ENCODE results near the gene RBKS. TPM values are rescaled to one million over a fixed set of nuclear protein-coding genes. Genes with fewer than 3 reads are reported as not detected.

The RBKS gene
- polyA plus RNA-seq, 1 donor (not counting 4 experiments of a cell fraction or from before 2014, with no cell fraction given) = 1.9 TPM

- H3K9ac ChIP-seq (ENCODE audit: control insufficient read depth, extremely low read depth, insufficient read depth, low read length) = no peak overlapping the region
Observed at GRCh38 chr2:27800856-27801255, 89.3 kb downstream of the RBKS start.

GRCh38 chr2:27799646-27800010 is 90.6 kb downstream of the RBKS start:
- H4K20me1 ChIP-seq (ENCODE audit: control insufficient read depth, extremely low read depth, insufficient read depth, low read length) = no peaks in the 10 kb centered on the region
- peak overlapping the region; percentile 92 for H3K27ac ChIP-seq (ENCODE audit: control insufficient read depth, insufficient read depth, low read length)
- H3K9ac ChIP-seq (ENCODE audit: control insufficient read depth, extremely low read depth, insufficient read depth, low read length) = peak overlapping the region; percentile 62
- DNase-seq (ENCODE audit: low read depth, low spot score) (peak; percentile 28), FAIRE-seq (no peak)
- dilution Hi-C loops (cut with MboI; ENCODE audit: extremely low pct_ligation_motif_present, low sequenced_read_pairs) = no loop called here
- no peak overlapping the region for H2AFZ ChIP-seq (ENCODE audit: control insufficient read depth, low read length)
- TF ChIP-seq CTCF (optimal IDR thresholded peaks at IDR 0.05 in 1 of 3, IDR thresholded peaks at IDR 0.05 in 1 of 3, conservative IDR thresholded peaks at IDR 0.05 in 1 of 3; ENCODE audit: extremely low read depth in 1 of 3, insufficient read depth in 2 of 3, low read length in 3 of 3) = peak in 1 of 3 experiments; percentile 5
- TF ChIP-seq EZH2 (IDR thresholded peaks at IDR 0.05; ENCODE audit: low read length) = no peak
- H3K4me3 ChIP-seq (ENCODE audit: control insufficient read depth in 2 of 3, extremely low read depth in 1 of 3, insufficient read depth in 2 of 3, low read depth in 1 of 3, low read length in 3 of 3) = peak overlapping the region in 1 of 3 experiments; percentile 12
- no peaks in the 10 kb centered on the region for H3K9me3 ChIP-seq (ENCODE audit: control insufficient read depth, low read depth, low read length)
- no peaks in the 10 kb centered on the region for H3K27me3 ChIP-seq (ENCODE audit: control insufficient read depth, extremely low read depth, insufficient read depth, low read length)
- peaks cover 35% of the 10 kb centered on the region for H3K4me1 ChIP-seq (ENCODE audit: control insufficient read depth, extremely low read depth, insufficient read depth, low read length)
- H3K36me3 ChIP-seq (ENCODE audit: control insufficient read depth in 2 of 2, extremely low read depth in 1 of 2, insufficient read depth in 2 of 2, low read length in 2 of 2) = no peaks in the 10 kb centered on the region
- H3K9me1 ChIP-seq (ENCODE audit: control insufficient read depth, extremely low read depth, insufficient read depth, low read length) = no peaks in the 10 kb centered on the region
- peak overlapping the region; percentile 70 for H3K4me2 ChIP-seq (ENCODE audit: control insufficient read depth, extremely low read depth, insufficient read depth, low read depth, low read length)
- H3K79me2 ChIP-seq (ENCODE audit: control insufficient read depth, insufficient read depth, low read length) = no peaks in the 10 kb centered on the region

More at GRCh38 chr2:27800856-27801255, 89.3 kb downstream of the RBKS start:
- Histone ChIP-seq H3K79me2 (ENCODE audit: control insufficient read depth, insufficient read depth, low read length) (no peaks in the 10 kb centered on the region), H3K27ac (ENCODE audit: control insufficient read depth, insufficient read depth, low read length) (peak overlapping the region; percentile 92), H3K9me1 (ENCODE audit: control insufficient read depth, extremely low read depth, insufficient read depth, low read length) (no peaks in the 10 kb centered on the region), H2AFZ (ENCODE audit: control insufficient read depth, low read length) (no peak overlapping the region), H3K4me3 (ENCODE audit: control insufficient read depth in 2 of 3, extremely low read depth in 1 of 3, insufficient read depth in 2 of 3, low read depth in 1 of 3, low read length in 3 of 3) (no peak overlapping the region), H3K4me1 (ENCODE audit: control insufficient read depth, extremely low read depth, insufficient read depth, low read length) (peaks cover 35% of the 10 kb centered on the region), H3K9me3 (ENCODE audit: control insufficient read depth, low read depth, low read length) (no peaks in the 10 kb centered on the region), H3K36me3 (ENCODE audit: control insufficient read depth in 2 of 2, extremely low read depth in 1 of 2, insufficient read depth in 2 of 2, low read length in 2 of 2) (no peaks in the 10 kb centered on the region), H4K20me1 (ENCODE audit: control insufficient read depth, extremely low read depth, insufficient read depth, low read length) (no peaks in the 10 kb centered on the region), H3K27me3 (ENCODE audit: control insufficient read depth, extremely low read depth, insufficient read depth, low read length) (no peaks in the 10 kb centered on the region), H3K4me2 (ENCODE audit: control insufficient read depth, extremely low read depth, insufficient read depth, low read depth, low read length) (no peak overlapping the region)
- no peak for FAIRE-seq
- no peak for TF ChIP-seq CTCF (optimal IDR thresholded peaks at IDR 0.05 in 1 of 3, IDR thresholded peaks at IDR 0.05 in 1 of 3, conservative IDR thresholded peaks at IDR 0.05 in 1 of 3; ENCODE audit: extremely low read depth in 1 of 3, insufficient read depth in 2 of 3, low read length in 3 of 3)
- TF ChIP-seq EZH2 (IDR thresholded peaks at IDR 0.05; ENCODE audit: low read length) = no peak
- DNase-seq (ENCODE audit: low read depth, low spot score) = no peak
- dilution Hi-C loops (cut with MboI; ENCODE audit: extremely low pct_ligation_motif_present, low sequenced_read_pairs) = no loop called here

Measured in keratinocyte (primary cell).